Activated CD4-positive, alpha-beta memory T cell treated with anti-CD3 and anti-CD28 coated beads, Interleukin-2, amount 10 ng/mL, durations not matched to agents 7 days and 5 days (primary cell): ENCODE measurements around the gene ARFGEF2. TPM values are rescaled to one million over a fixed set of nuclear protein-coding genes. Genes with fewer than 3 reads are reported as not detected.
"Not testable (repeated sequence)": the region's sequence is repeated elsewhere in the genome, so short reads cannot be mapped to it uniquely, and the experiment has no call there.

Experiments used
- CTCF ChIA-PET: fragments of 350-600 bp; sonication (Branson Sonifier 250); formaldehyde crosslinking; loops from one replicate; lab custom pipeline; 2021; ENCODE audit warnings: antibody characterized with exemption, inconsistent platforms; lab: Charles Lee
- POLR2A ChIA-PET: fragments of 350-600 bp; sonication (Branson Sonifier 250); formaldehyde crosslinking; loops from one replicate; lab custom pipeline; 2021; ENCODE audit warnings: antibody characterized with exemption; lab: Charles Lee
- DNase-seq: peaks from one replicate; pipeline ENCODE4 v3.0.0-alpha.2; 2020
- H3K27ac Mint-ChIP-seq: one replicate; pipeline ENCODE4 v1.8.0; 2021; ENCODE audit warnings: mild to moderate bottlenecking, mixed read lengths
- H3K27me3 Mint-ChIP-seq: one replicate; pipeline ENCODE4 v1.8.0; 2021; ENCODE audit warnings: mixed read lengths
- H3K36me3 Mint-ChIP-seq: one replicate; pipeline ENCODE4 v1.8.0; 2021; ENCODE audit warnings: low read depth, mixed read lengths
- H3K4me1 Mint-ChIP-seq: one replicate; pipeline ENCODE4 v1.8.0; 2021; ENCODE audit warnings: mixed read lengths
- H3K4me3 Mint-ChIP-seq: one replicate; pipeline ENCODE4 v1.8.0; 2021; ENCODE audit warnings: mild to moderate bottlenecking, mixed read lengths
- H3K9me3 Mint-ChIP-seq: one replicate; pipeline ENCODE4 v1.8.0; 2021; ENCODE audit warnings: mixed read lengths
- total RNA-seq, 2 experiments: library from RNA; stranded (reverse); gene quantifications; one replicate each; pipeline ENCODE4 v1.2.3, GENCODE V29; 2021

The ARFGEF2 gene
- total RNA-seq, 2 experiments from 2014 or later, result 18.1 to 20.7 TPM

DNA sequence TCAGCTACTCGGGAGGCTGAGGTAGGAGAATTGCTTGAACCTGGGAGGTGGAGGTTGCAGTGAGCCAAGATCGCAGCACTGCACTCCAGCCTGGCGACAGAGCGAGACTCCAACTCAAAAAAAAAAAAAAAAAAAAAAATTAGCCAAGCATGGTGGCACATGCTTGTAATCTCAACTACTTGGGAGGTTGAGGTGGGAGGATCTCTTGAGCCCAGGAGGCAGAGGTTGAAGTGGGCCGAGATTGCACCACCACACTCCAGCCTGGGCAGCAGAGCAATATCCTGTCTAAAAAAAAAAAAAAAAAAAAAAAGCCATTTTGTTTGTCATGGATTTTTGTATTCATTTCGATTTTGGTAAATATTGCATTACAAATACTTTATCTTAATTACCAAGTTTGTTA lies 33.0 kb upstream of the ARFGEF2 start:
- H3K27ac Mint-ChIP-seq, H3K4me3 Mint-ChIP-seq, POLR2A ChIA-PET, H3K4me1 Mint-ChIP-seq, H3K36me3 Mint-ChIP-seq, H3K9me3 Mint-ChIP-seq, DNase-seq: not testable (repeated sequence)
- peaks cover 23% of the 10 kb centered on the region for H3K27me3 Mint-ChIP-seq
- CTCF ChIA-PET, result interaction anchor here (0.7 kb wide), 2 partner anchors 192 to 236 kb away, joined by 3 to 5 read pairs; no protein-coding TSS in a partner anchor

DNA sequence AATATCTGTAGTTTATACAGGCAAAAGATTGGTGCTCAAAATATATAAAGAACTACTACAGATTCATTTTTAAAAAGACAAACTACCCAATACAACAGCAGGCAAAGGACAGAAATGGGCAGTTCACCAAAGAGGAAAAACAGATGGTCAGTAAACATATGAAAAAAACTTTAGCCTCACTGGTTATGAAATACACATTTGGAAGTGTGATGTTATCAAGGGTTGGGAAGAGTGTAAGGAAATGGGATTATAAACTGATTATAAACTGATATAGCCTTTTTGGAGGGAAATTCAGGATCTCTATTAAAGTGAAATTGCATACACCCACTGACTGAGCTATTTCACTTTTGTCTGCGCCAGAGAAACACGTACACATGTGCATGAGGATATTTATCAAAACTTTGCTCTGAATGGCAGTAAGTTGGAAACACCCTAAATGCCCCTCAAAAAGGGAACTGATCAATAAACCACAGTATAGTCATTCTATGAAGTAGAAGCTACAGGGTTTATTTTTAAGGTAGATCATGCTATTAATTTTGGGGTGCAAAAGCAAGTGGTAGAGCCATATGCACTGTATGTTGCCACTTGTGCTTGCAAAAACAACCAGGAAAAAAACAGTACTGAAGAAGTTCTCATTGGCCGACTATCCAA lies 32.2 kb upstream of the ARFGEF2 start:
- H3K9me3 Mint-ChIP-seq, result no peaks in the 10 kb centered on the region
- no peak overlapping the region for H3K4me3 Mint-ChIP-seq
- ChIA-PET CTCF (no interaction called here), POLR2A (no interaction called here)
- H3K4me1 Mint-ChIP-seq, result no peaks in the 10 kb centered on the region
- DNase-seq, result no peak
- H3K36me3 Mint-ChIP-seq, result no peaks in the 10 kb centered on the region
- H3K27ac Mint-ChIP-seq, result no peak overlapping the region
- peaks cover 25% of the 10 kb centered on the region for H3K27me3 Mint-ChIP-seq

DNA sequence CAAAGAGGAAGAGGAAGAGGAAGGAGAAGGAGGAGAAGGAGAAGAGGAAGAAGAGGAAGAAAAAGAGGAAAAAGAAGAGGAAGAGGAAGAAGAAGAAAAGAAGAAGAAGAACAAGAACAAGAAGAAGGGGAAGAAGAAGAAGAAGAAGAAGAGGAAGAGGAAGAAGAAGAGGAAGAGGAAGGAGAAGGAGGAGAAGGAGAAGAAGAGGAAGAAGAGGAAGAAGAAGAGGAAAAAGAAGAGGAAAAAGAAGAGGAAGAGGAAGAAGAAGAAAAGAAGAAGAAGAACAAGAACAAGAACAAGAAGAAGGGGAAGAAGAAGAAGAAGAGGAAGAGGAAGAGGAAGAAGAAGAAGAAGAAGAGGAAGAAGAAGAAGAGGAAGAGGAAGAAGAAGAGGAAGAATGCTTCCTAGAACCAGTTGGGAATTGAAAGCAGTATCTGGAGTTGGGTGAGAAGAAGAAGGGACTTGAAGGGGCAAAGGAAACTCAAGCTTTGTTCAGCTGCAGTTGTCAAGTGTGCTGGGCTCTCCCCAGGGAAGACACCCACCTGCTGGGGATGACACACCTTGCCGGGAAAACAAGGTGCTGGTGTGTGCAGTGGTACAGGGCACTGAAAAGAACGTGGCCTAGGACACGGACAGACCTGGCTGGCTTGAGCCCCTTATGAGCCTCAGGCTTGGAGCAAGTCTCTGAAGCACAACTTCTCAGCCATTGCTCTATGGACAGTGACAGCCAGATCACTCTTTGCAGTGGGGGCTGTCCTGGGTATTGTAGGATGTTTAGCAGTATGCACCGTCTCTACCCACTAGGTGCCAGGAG lies 30.1 kb upstream of the ARFGEF2 start:
- peaks cover 25% of the 10 kb centered on the region for H3K27me3 Mint-ChIP-seq
- H3K4me3 Mint-ChIP-seq, result no peak overlapping the region
- H3K36me3 Mint-ChIP-seq, result no peaks in the 10 kb centered on the region
- ChIA-PET POLR2A (no interaction called here), CTCF (interaction anchor here (0.7 to 1.0 kb wide), 2 partner anchors 13 to 15 kb away, joined by 3 read pairs; no protein-coding TSS in a partner anchor)
- H3K9me3 Mint-ChIP-seq, result no peaks in the 10 kb centered on the region
- H3K4me1 Mint-ChIP-seq, result no peaks in the 10 kb centered on the region
- no peak overlapping the region for H3K27ac Mint-ChIP-seq
- no peak for DNase-seq

DNA sequence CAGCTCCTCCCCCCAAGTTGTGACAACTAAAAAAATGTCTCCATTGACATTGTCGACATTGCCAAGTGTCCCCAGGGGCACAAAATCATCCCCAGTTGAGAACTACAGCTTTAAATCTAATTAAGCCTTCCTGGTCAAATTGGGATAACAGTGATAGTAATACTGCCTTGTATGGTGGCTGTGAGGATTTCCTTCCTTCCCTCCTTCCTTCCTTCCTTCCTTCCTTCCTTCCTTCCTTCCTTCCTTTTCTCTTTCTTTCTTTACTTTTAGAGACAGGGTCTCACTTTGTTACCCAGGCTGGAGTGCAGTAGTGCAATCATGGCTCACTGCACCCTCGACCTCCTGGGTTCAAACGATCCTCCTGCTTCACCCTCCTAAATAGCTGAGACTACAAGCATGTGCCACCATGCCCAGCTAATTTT lies 29.5 kb upstream of the ARFGEF2 start:
- H3K36me3 Mint-ChIP-seq, result no peaks in the 10 kb centered on the region
- ChIA-PET POLR2A (no interaction called here), CTCF (interaction anchor here (0.7 to 1.0 kb wide), 2 partner anchors 12 to 15 kb away, joined by 3 read pairs; no protein-coding TSS in a partner anchor)
- no peak overlapping the region for H3K4me3 Mint-ChIP-seq
- no peak for DNase-seq
- H3K9me3 Mint-ChIP-seq, result no peaks in the 10 kb centered on the region
- no peaks in the 10 kb centered on the region for H3K4me1 Mint-ChIP-seq
- H3K27me3 Mint-ChIP-seq, result peaks cover 25% of the 10 kb centered on the region
- no peak overlapping the region for H3K27ac Mint-ChIP-seq

DNA sequence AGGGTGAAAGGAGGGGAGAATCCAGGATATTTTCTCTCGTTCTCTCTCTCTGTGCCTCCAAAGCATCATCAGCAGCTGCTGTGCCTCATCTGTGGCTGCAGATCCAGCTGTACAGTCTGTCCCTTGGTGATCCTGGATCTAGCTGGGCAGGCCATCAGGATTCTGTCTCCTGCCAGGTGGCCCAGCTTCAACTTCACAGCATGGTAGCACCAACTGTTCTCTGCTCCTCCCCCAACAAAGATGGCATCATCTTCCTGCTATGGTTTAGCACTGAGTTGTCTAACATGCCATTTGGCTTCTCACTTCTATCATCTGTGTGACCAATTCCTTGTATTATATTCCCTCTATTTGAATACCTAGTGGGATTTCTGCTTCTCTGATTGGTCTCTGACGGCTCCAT lies 28.6 kb upstream of the ARFGEF2 start:
- no peak for DNase-seq
- Mint-ChIP-seq H3K4me1 (no peaks in the 10 kb centered on the region), H3K9me3 (no peaks in the 10 kb centered on the region), H3K27ac (no peak overlapping the region), H3K27me3 (peaks cover 25% of the 10 kb centered on the region), H3K36me3 (no peaks in the 10 kb centered on the region), H3K4me3 (no peak overlapping the region)
- POLR2A ChIA-PET, result no interaction called here
- CTCF ChIA-PET, result interaction anchor here (1.0 to 1.3 kb wide), 2 partner anchors 12 to 16 kb away, joined by 3 to 5 read pairs; no protein-coding TSS in a partner anchor

DNA sequence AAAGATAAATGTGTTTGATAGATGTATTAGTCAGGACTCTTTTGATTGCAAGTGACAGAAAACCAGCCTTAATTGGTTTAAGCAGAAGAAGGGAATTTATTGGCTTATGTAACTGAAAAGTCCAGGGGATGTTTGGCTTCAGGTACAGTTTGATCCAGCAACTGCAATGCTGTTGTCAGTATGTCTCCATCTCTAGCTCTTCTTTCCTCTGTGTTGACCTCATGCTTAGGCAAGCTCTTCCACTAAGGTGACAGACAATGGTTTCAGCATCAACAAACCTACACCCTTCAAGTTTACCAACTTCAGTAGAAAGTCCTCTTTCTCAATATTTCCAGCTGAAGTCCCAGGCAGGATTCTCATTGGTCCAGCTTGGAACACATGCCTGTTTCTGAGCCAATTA lies 28.1 kb upstream of the ARFGEF2 start:
- CTCF ChIA-PET, result interaction anchor here (1.3 kb wide), 1 partner anchor 12 kb away, joined by 5 read pairs; no protein-coding TSS in a partner anchor
- Mint-ChIP-seq H3K36me3 (no peaks in the 10 kb centered on the region), H3K4me3 (no peak overlapping the region)

DNA sequence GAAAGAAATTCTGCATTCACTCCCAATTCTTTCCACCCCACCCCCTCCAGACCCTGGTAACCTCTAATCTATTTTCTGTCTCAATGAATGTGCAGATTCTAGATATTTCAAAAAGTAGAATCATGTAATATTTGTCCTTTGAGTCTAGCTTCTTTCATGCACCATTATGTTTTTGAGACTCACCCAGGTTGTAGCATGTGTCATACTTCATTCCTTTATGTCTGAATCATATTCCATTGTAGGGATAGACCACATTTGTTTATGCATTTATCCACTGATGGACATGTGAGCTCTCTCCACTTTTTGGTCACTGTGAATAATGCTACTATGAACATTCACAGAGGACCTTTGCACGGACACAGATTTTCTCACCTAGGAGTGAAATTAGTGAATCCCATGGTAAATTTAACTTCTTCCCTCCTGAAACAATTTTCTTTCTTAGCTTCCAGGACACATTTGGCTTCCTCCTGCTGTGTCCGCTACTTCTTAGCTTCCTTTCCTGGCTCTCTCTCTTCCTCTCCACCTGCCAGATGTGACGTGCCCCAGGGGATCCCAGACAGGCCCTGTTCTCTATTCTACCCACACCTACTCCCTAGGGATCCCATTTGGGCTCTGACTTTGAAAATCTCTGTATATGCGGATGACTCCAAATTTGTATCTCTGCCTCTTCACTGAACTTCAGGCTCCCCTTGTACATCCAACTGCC lies 24.1 kb upstream of the ARFGEF2 start:
- no peak overlapping the region for H3K27ac Mint-ChIP-seq
- H3K36me3 Mint-ChIP-seq, result no peaks in the 10 kb centered on the region
- H3K27me3 Mint-ChIP-seq, result peaks cover 16% of the 10 kb centered on the region
- CTCF ChIA-PET, result interaction anchor here (1.1 kb wide), 1 partner anchor 277 kb away, joined by 3 read pairs; no protein-coding TSS in a partner anchor
- DNase-seq, result no peak
- POLR2A ChIA-PET, result no interaction called here
- no peaks in the 10 kb centered on the region for H3K9me3 Mint-ChIP-seq
- H3K4me1 Mint-ChIP-seq, result no peaks in the 10 kb centered on the region
- no peak overlapping the region for H3K4me3 Mint-ChIP-seq

More for the DNA sequence above, 28.1 kb upstream of the ARFGEF2 start:
- Mint-ChIP-seq H3K27ac (no peak overlapping the region), H3K9me3 (no peaks in the 10 kb centered on the region), H3K4me1 (no peaks in the 10 kb centered on the region), H3K27me3 (peaks cover 25% of the 10 kb centered on the region)
- POLR2A ChIA-PET, result no interaction called here
- DNase-seq, result no peak

DNA sequence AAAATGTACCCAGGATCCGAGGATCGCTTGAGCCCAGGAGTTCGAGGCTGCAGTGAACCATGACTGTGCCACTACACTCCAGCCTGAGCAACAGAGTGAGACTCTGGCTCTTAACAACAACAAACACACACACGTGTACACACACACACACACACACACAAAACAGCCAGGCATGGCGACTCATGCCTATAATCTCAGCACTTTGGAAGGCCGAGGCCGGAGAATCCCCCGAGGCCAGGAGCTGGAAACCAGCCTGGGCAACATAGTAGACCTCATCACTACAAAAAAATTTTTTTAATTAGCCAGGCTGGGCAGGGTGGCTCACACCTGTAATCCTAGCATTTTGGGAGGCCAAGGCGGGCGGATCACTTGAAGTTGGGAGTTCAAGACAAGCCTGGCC lies 23.3 kb upstream of the ARFGEF2 start:
- DNase-seq, result no peak
- no peaks in the 10 kb centered on the region for H3K36me3 Mint-ChIP-seq
- POLR2A ChIA-PET, result no interaction called here

DNA sequence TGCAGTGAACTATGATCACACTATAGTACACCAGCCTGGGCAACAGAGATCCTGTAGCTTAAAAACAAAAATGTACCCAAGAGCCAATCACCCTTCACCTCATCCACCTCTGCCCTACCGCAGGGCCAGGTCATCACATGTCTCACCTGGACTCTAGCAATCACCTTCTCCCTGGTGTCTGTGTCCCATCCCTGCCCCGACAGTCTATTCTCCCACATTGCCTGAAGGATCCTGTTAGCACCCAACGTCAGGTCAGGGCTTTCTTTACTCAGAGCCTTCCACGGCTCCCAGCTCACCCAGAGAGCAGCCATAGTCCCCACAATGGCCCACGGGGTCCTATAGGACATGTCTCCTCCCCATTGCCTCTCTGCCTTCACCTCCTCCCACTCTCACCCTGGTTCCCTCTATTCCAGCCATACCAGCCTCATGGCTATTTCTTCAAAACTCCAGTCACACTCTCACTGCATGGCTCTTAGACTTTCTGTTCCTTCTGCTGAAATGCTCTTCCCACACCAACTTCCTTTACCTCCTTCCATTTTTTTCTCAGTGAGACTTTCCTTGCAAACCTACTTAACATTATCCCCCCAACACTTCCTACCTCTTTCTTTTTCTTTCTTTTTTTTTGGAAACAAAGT lies 22.5 kb upstream of the ARFGEF2 start:
- Mint-ChIP-seq H3K27ac (no peak overlapping the region), H3K4me1 (no peaks in the 10 kb centered on the region), H3K4me3 (no peak overlapping the region), H3K9me3 (no peaks in the 10 kb centered on the region), H3K27me3 (peaks cover 8% of the 10 kb centered on the region), H3K36me3 (no peaks in the 10 kb centered on the region)
- CTCF ChIA-PET, result interaction anchor here (1.0 kb wide), 1 partner anchor 241 kb away, joined by 4 read pairs; no protein-coding TSS in a partner anchor
- DNase-seq, result no peak
- POLR2A ChIA-PET, result no interaction called here

More for the DNA sequence above, 23.3 kb upstream of the ARFGEF2 start:
- no peaks in the 10 kb centered on the region for H3K9me3 Mint-ChIP-seq
- peaks cover 11% of the 10 kb centered on the region for H3K27me3 Mint-ChIP-seq
- CTCF ChIA-PET, result interaction anchor here (1.0 kb wide), 1 partner anchor 241 kb away, joined by 4 read pairs; no protein-coding TSS in a partner anchor
- H3K4me3 Mint-ChIP-seq, result no peak overlapping the region
- H3K27ac Mint-ChIP-seq, result no peak overlapping the region
- H3K4me1 Mint-ChIP-seq, result no peaks in the 10 kb centered on the region

DNA sequence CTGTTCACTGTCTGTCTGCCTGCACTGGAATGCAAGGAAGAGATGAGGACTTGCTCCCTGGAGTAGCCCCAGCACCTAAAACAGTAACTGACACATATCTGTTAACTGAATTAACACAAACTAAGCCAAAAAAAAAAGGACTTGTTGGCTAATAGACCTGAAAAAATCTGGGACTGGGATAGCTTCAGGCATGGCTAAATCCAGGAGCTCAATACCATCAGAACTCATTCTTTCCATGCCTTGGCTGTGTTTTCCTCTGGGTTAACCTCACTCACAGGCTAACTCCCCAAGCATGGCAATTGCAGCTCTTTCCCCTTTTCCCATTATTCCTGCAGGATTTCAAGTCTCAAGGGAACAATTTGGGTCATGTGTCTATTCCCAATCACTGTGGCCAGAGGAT lies 21.6 kb upstream of the ARFGEF2 start:
- ChIA-PET POLR2A (interaction anchor here (1.0 kb wide), 1 partner anchor 72 kb away, joined by 3 read pairs; the partner anchor contains the start of gene PREX1), CTCF (interaction anchor here (0.8 kb wide), 1 partner anchor 242 kb away, joined by 3 read pairs; no protein-coding TSS in a partner anchor)
- peaks cover 7% of the 10 kb centered on the region for H3K4me1 Mint-ChIP-seq
- H3K27me3 Mint-ChIP-seq, result peaks cover 8% of the 10 kb centered on the region
- DNase-seq, result no peak
- no peaks in the 10 kb centered on the region for H3K9me3 Mint-ChIP-seq
- H3K27ac Mint-ChIP-seq, result no peak overlapping the region
- no peak overlapping the region for H3K4me3 Mint-ChIP-seq
- no peaks in the 10 kb centered on the region for H3K36me3 Mint-ChIP-seq

DNA sequence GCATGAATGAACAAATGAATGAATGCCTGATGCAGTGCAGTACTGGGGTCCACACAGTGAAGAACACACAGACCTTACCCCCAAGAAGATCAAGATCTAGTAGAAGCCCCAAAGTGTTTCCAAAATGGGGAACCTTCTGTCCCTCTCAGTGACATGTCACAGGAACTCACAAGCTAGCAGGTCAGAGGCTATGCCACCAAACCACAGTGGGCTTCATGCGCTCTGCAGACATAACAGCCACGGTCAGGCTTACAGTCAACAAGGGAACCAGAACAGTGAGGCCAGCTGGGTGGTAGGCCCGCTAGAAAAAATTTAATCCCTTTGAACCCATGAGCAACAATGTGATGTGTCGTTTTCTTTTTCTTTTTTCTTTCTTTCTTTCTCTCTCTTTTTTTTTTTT lies 20.2 kb upstream of the ARFGEF2 start:
- DNase-seq, result no peak
- Mint-ChIP-seq H3K4me1 (peaks cover 9% of the 10 kb centered on the region), H3K36me3 (no peaks in the 10 kb centered on the region), H3K4me3 (no peak overlapping the region), H3K27ac (no peak overlapping the region), H3K9me3 (no peaks in the 10 kb centered on the region), H3K27me3 (peaks cover 8% of the 10 kb centered on the region)
- ChIA-PET POLR2A (interaction anchor here (1.1 kb wide), 1 partner anchor 83 kb away, joined by 3 read pairs; no protein-coding TSS in a partner anchor), CTCF (interaction anchor here (0.7 to 1.6 kb wide), 2 partner anchors 122 to 243 kb away, joined by 3 to 4 read pairs; no protein-coding TSS in a partner anchor)

DNA sequence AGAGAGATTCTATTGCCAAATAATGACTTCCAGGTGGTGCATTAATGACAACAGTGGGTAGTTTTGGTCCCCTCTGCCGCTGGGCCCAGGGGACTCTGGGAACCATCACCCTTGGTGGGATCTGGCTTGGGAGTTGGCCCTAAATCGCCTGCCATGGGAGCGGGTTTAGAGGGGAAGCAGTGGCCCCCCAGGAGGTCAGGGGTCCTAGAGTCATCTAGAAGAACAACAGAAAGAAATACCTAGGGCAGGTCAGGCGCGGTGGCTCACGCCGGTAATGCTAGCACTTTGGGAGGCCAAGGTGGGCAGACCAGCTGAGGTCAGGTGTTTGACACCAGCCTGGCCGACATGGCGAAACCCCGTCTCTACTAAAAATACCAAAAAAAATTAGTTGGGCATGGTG lies 17.8 kb upstream of the ARFGEF2 start:
- Mint-ChIP-seq H3K27ac (no peak overlapping the region), H3K4me3 (no peak overlapping the region), H3K9me3 (peaks cover under 1% of the 10 kb centered on the region), H3K36me3 (peaks cover under 1% of the 10 kb centered on the region), H3K27me3 (peaks cover 10% of the 10 kb centered on the region), H3K4me1 (peaks cover 18% of the 10 kb centered on the region)
- DNase-seq, result no peak
- POLR2A ChIA-PET, result no interaction called here
- CTCF ChIA-PET, result interaction anchor here (0.7 to 3.7 kb wide), 8 partner anchors 8 to 283 kb away, joined by 3 to 79 read pairs (median 4); no protein-coding TSS in a partner anchor
